ENCODE measurements around the gene PJA2.
A peak's percentile ranks its signal among the peaks of the same experiment; 100 is the strongest.
"Not testable (repeated sequence)": the region's sequence is repeated elsewhere in the genome, so short reads cannot be mapped to it uniquely, and the experiment has no call there.

Gene PJA2, protein sequence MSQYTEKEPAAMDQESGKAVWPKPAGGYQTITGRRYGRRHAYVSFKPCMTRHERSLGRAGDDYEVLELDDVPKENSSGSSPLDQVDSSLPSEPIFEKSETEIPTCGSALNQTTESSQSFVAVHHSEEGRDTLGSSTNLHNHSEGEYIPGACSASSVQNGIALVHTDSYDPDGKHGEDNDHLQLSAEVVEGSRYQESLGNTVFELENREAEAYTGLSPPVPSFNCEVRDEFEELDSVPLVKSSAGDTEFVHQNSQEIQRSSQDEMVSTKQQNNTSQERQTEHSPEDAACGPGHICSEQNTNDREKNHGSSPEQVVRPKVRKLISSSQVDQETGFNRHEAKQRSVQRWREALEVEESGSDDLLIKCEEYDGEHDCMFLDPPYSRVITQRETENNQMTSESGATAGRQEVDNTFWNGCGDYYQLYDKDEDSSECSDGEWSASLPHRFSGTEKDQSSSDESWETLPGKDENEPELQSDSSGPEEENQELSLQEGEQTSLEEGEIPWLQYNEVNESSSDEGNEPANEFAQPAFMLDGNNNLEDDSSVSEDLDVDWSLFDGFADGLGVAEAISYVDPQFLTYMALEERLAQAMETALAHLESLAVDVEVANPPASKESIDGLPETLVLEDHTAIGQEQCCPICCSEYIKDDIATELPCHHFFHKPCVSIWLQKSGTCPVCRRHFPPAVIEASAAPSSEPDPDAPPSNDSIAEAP

DNA sequence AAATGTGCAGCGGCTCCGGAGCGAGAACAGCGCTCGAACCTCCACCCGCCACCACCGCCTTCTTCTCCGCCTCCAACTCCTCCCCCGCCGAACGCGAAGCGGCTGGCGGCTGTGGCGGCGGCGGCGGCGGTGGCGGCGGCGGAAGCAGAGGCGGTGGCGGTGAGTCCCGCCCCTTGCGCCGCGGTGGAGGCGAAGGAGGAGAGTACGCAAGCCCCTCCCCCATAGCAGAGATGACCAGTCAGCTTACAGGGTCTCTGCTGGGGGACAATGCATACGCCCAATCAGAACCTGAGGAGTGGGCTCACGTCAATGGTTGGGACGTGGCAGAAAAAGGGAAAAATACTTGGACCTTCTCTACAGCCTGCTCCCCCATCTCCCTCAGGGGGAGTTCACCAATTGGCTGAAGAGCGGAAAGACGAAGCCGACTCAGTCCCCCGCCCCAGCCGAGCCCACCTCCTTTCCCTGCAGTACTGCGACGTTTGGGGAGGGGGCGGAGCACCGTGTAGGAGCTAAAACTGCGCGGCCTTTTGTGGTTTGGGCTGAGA, at the start of gene PJA2:
TSS of gene PJA2 (minus strand) at position 131 of the 545 bp plus-strand sequence. CDS start 26,541 bp downstream, outside the sequence.
- DNase-seq, result peak; percentile 99

GRCh38 chr5:109455598-109456096, 45.9 kb upstream of the PJA2 start:
- no peak for DNase-seq

DNA sequence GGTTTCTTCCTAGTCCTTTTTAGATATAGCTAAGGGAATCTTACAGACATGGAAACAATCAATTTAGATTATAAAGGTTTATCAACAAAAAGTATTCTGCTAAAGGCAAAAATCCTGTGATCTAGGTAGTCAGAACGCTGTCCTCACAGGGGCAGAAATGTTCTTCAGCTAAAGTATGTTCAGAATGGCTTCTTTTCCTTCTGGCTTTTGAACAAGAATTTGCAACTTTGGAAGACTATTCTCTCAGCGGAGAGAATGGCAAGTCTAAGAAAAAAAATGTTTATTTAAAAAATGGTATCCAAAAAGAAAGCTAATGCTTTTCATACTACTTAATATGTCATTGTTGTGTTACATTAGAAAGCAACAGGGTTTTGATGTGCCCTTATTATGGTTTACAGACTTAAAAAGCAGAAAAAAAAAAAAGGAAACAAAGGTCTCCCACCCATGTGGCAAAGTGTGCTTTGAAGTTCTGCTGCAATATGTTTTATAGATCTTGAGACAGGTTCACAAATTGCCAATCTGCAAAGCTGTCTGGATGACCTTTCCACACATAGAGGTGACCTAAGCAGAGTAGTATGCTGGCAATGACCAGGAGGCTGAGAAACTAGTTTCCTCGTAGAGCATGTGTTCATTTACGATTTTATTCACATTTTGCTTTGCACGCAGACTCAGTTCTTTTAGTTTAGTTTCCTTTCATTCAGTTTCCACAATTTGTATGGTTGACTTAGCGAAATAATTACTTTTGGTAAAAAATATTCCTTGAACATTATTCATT, 45.1 kb upstream of the PJA2 start:
- no peak for DNase-seq

DNA sequence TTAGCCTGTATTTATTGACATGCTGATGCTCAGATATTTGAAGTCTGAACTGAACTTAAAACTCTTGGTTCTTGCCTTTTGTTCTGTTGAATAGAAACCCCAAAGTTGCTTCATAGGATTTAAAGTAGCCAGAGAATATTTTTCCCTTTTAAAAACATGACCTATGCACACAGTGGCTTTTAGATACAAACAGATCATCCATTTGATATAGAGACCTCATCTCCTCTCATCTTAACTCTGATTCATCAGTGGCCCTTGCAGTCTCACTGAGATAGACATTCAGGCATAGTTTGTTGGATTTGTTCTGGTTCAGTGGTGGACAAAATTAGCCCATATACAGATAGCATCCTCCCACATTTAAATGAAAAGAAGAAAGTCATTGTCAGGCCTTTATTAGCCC, 43.5 kb upstream of the PJA2 start:
- no peak for DNase-seq

- DNase-seq, result no peak
Observed at GRCh38 chr5:109452661-109453060, 42.9 kb upstream of the PJA2 start.

GRCh38 chr5:109451146-109451545, 41.4 kb upstream of the PJA2 start:
- DNase-seq, result no peak

DNA sequence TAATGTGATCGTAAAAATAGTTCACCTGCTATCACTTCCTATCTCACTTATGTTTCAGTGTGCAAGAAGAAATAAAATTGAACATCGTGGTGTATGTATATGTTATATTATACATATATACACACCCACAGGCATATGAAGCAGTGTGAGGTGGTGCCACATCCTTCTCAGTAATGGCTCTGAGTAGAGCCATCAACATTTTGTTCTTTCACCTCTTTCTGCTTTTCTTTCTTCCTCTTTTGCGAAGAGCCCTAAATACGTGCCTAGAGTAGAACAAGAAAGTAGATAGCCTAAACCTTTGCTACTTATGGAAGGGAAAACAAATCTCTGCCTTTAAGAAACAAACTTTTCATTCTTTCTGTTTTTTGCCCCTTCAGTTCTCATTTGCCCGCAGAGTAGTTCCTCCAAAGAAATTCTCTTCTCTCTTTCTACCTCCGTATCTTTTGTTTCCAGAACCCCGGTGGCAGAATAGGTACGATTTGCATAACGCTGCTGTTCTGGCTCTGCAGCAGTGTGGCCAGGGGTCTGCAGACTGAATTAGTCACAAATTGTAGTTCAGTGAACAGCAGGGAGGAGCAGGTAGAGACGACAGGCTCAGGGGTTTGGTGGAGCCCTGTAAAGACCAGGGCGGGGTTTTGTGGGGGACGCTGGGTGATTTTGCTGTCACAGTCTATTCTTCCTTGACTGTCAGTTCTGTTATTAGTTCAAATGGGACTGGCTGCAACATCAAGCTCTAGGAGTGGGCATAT, 40.5 kb upstream of the PJA2 start:
- no peak for DNase-seq

- DNase-seq, result no peak
Observed at GRCh38 chr5:109448838-109449237, 39.1 kb upstream of the PJA2 start.

GRCh38 chr5:109439590-109439989, 29.8 kb upstream of the PJA2 start:
- DNase-seq, result no peak

GRCh38 chr5:109426075-109426474, 16.3 kb upstream of the PJA2 start:
- DNase-seq, result no peak

- not testable (repeated sequence) for DNase-seq
Observed at GRCh38 chr5:109425521-109425920, 15.7 kb upstream of the PJA2 start.

DNA sequence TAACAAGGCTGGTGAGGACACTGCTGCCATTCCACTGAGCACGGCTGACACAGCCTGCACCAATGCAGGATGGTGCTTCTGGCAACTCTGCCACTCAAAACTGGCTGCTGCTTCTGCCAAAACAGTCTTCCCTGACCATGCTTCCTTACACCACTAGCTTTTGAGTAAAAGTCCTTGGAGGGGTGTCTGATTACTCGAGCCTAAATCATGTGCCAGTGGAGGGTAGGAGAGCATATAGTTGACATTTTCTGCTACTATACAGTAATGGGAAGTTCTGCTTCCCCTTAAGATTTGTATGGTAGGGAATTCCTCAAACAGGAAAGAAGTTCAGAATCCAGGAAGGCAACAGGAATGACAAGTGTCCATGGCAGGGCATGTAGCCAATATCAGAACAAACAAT, 12.2 kb upstream of the PJA2 start:
- no peak for DNase-seq

DNA sequence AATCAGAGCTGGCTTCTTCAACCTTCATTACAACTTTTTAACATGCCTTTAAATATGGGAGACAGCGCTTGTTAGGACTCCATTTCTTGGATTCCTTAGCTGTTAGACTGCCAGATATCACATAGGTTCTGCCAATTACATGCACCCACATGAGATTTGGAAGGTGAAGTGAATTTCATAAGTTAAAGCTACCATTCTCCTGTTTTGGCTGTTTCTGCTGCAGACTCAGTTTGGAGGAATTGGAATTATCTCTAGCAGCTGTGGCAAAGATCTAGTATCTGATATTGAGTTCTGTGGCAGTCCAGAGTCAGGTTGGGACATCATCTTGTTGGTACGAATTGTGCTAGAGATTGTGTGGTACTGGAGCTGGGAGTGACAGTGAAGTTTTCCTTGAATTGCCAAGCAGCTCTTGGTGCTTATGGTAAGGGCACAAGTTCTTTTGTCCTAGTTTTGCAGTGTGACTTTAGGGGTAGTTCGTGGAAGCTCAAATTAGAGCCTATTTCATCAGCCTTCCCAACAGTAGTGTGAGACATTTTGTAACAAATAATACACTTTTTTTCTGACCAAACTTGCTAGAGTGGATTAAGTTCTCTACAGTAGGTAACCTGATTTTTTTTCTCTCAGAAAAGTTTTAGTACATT, 9.1 kb upstream of the PJA2 start:
- DNase-seq, result no peak

DNA sequence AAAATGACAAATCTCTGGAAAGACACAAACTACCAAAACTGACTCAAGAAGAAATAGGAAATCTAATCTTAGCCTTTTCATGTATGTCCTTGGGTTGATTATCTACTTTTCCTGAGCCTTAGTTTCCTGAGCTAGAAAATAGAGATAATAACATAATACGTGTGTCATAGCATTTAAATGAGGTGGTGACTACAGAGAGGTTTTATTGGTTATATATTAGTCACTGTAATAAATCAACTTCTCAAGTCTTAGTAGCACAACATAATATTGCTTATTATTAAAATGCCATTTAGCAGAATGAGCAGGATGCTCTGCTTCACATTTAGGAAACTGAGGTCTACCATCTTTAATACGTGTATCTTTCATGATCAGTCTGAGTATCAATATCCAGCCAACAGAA, 7.1 kb upstream of the PJA2 start:
- no peak for DNase-seq

DNA sequence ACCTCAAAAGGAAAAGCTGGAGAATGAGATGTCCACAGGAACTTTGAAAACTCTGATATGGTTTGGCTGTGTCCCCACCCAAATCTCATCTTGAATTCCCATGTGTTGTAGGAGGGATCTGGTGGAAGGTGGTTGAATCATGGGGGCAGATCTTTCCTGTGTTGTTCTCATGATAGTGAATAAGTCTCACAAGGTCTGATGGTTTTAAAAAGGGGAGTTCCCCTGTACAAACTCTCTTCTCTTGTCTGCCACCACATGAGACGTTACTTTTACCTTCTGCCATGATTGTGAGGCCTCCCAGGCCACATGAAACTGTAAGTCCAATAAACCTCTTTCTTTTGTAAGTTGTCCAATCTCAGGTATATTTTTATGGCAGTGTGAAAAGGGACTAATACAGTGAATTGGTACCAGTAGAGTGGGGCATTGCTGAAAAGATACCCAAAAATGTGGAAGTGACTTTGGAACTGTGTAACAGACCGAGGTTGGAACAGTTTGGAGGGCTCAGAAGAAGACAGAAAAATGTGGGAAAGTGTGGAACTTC, 4.2 kb upstream of the PJA2 start:
- not testable (repeated sequence) for DNase-seq

DNA sequence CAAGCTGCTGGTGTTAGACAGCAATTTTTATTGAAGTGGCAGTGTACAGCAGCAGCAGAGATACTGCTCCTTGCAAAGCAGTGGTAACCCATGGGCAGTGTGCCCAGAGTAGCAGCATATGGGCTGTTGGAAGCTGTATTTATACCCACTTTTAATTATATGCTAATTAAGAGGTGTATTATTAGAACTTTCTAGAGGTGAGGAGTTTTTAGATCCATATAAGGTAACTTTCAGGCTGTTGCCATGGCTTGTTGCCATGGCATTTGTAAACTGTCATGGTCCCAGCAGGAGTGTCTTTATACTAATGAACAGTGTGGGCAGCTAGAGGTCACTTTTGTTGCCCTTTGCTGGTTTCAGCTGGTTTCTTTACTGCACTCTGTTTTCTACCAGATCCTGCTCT, 3.7 kb upstream of the PJA2 start:
- no peak for DNase-seq

- no peak for DNase-seq
Observed at GRCh38 chr5:109412981-109413402, 3.2 kb upstream of the PJA2 start.

GRCh38 chr5:109411627-109412026, 1.9 kb upstream of the PJA2 start:
- DNase-seq, result no peak

GRCh38 chr5:109411149-109411514, 1.4 kb upstream of the PJA2 start:
- no peak for DNase-seq

GRCh38 chr5:109410389-109411148, 795 bp upstream of the PJA2 start:
- DNase-seq, result peak; percentile 60
